ELR (cell line): ENCODE data around the gene CSNK1G1.
A peak's percentile ranks its signal among the peaks of the same experiment; 100 is the strongest.

Experiments used
- DNase-seq: peaks from one replicate; pipeline ENCODE4 v3.0.0-alpha.2; 2015; ENCODE audit warnings: low read depth

CSNK1G1 gene

DNA sequence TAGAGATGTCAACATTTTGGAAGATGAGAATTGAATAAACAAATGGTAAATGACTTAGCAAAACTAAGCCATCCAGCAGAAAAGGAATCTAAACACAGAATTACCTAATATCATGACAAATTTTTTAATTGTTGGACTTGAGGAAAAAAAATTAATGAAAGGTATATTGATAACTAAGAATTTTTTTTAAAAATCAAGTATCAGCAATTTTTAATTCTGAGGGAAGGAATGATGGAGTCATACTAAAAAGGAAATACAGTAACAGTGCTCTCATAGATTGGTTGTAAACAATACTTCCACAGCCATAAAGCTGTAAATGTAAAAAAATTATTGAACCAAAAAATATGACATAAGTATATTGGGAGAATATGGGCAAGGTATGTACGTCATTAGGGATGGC is 68.0 kb downstream of the CSNK1G1 start:
- DNase-seq = no peak

DNA sequence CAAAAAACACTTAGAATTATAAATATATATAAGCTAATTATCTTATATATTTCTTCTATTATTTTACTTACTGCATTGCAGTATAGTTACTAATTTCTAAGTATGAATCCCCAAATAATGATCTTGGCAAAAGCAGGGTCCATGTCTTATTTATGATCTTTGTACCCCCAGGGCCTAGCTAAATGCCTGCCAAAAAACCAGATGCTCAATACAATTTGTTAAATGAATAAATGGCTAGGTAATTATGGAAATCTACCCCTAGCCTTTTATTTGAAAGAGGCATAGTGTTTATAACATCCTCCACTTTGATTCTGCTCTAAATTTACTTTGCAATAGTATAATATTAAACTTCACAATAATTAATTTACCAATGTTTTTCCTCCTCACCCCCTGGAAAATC is 69.5 kb downstream of the CSNK1G1 start:
- no peak for DNase-seq

DNA sequence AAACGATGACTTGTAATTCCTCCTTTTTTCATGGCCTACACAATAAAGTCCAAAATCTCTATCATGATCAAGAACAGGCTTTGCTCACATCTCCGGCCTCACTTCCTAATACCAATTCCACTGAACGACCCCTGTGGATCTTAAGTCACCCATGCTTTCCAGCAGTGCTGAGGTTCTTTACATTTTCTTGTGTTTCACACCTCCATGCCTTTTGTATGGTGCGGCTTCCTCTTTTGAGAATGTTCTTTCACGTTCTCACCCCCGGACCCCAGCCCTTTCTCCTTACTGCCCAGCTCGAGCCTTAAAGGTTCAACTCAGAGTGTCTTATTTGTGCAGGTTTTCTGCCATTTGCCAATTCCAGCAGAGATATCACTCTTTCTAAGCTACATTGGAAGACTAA is 70.1 kb downstream of the CSNK1G1 start:
- no peak for DNase-seq

DNA sequence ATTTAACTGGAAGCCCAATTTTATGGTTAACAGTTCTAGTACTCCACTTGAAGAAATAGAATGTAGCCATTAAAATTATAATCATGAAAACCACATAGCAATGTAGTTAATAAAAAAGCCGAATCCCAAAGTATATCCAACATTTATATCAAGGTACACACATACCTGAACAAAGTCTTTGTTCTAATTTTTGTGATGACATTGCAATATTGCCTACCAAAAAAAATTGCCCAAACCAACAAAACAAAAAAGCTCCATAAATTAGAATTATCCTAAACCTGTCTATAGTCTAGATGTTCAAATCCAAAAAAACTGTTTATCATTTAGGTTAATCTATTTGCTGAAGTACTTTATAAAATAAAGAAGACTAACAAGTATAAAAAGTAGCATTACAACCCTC is 70.8 kb downstream of the CSNK1G1 start:
- no peak for DNase-seq

DNA sequence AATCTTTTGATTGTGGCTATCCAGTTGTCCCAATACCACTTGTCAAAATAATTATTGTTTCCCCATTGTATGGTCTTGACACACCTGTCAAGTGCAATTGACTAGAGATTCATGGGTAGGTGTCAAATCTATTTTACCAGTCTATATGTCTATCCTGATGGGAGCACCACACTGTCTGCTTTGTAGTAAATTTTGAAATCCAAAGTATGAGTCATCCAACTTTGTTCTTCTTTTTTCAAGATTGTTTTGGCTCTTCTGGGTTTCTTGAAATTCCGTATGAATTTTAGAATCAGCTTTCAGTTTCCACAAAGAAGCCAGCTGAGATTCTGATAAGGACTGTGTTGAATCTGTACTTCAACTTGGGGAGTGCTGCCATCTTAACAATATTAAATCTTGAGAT is 71.9 kb downstream of the CSNK1G1 start:
- peak; percentile 48 for DNase-seq

DNA sequence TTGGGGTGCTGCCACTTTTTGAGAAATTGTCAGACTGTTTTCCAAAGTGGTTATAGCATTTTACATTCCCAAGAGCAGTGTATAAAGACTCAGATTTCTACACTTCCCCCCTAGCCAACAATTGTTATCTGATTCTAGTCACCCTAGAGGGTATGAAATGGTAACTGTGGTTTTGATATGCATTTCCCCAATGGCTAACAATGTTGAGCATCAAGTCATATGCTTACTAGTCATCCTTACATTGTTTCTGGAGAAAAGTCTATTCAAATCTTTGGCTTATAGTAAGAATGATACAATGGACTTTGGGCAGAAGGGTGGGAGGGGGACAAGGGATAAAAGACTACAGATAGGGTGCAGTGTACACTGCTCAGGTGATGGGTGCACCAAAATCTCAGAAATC is 73.3 kb downstream of the CSNK1G1 start:
- DNase-seq = peak; percentile 18

DNA sequence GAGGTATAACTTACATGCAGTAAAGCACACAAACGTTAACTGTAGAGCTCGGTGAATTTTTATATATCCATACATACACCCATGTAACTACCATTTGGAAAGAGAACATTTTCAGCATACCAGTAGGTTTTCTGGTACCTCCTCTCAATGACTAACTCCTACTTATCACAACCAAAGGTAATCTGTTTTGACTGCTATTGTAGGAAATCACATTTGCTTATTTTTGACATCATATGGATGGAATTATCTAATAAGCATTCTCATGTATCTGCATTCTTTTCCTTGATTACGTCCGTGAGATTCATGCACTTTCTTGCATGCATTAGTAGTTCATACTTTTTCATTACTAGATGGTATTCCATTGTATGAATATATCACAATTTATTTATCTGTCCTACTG is 76.8 kb downstream of the CSNK1G1 start:
- DNase-seq = no peak

DNA sequence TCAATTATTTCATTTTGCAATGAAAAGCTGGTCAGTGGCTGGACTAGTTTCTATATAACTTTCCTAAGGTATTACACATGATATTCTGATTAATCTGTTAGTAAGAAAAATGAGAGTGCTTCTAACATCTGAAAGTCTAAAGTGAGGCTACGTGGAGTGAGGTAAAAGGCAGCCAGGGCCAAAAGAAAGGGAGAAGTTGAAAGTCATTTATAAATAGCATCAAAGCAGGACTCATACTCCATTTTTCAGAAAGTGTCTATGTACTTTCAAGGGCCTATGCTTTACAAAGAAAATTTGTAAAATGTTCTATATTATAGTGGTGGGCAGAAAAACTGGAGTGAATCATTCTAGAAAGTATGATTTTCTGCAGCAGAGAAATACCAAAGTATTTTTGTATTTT is 80.0 kb downstream of the CSNK1G1 start:
- no peak for DNase-seq

DNA sequence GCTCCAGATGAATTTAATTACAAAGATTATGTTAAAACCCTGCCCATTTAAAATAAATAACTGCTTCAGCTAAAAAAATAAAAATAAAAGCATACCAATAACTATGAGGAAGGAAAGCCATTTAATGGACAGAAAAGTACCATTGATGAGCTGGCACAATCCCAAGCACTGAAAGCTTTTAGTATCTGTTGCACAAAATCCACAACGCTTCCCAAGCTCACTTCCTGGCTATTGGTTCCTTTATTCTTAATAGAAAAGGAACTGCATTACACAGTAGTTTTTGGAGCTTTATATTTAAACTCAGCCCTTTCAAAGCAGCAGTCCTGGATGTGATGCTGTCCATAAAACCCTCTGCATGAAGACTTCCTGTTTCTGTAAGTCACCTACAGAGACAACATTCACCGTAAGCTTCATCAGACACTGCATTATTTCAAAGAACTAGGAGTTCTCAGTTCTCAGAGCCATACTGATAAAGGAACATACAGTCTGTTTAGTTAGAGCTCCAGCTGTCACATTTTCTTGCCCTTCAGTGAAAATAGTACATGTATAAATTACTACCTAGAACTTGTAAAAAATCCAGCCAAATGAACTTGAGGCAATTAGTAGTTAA is 81.5 kb downstream of the CSNK1G1 start:
- no peak for DNase-seq

DNA sequence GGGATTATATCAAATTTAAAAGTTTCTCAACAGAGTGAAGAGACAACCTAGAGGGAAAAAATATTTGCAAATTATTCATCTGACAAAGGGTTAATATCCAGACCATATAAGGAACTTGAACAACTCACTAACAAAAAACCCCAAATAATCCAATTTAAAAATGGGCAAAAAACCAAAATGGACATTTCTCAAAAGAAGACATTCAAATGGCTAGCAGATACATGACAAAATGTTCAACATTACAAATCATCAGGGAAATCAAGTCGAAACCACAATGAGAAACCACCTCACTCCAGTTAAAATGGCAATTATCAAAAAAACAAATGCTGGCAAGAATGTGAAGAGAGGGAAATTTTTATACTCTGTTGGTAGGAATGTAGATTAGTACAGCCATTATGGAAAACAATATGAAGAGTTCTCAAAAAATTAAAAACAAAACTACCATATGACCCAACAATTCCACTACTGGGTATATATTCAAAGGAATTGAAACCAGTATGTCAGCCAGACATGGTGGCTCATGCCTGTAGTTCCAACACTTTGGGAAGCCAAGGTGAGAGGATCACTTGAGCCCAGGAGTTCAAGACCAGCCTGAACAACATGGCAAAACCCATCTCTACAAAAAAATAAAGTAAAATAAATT is 88.5 kb downstream of the CSNK1G1 start:
- DNase-seq = no peak

DNA sequence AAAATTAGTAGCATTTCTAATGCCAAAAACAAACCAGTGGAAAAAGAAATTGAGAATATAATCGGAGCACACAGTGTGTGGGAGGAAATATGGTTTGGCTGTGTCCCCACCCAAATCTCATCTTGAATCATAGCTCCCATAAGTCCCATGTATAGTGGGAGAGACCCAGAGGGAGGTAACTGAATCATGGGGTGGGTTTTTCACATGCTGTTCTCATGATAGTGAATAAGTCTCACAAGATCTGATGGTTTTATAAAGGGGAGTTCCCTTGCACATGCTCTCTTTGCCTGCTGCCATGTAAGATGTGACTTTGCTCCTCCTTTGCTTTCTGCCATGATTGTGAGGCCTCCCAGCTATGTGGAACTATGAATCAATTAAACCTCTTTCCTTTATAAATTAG is 90.8 kb downstream of the CSNK1G1 start:
- peak; percentile 6 for DNase-seq

DNA sequence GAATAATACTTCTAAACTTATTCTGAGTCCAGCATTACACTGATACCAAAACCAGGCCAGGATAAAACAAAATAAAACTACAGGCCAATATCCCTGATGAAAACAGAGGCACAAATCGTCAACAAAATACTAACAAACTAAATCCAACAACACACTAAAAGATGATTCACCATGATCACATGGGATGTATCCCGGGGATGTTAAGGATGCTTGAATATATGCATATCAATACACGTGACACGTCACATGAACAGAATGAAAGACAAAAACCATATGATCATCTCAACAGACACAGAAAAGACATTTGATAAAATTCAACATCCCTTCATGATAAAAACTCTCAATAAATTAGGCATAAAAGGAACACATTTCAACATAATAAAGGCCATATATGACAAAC is 91.5 kb downstream of the CSNK1G1 start:
- DNase-seq = no peak

DNA sequence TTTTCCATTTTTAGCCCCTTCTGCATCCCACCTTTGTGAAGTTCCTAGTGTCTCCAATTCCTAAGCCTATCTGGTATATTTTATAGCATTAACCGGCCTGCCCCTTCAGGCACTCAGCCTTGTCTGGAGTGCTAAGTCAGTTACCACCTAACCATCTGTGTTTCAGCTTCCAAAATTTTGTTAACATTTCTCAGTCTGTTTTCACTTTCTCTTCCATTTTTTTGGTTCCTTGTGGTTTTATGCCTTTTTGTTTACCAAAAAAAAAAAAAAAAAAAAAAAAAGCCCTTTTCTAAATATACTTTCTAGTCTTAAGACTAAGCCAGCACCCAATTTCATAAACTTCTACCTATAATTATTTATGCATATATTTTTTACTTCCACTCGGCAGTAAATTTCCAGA is 92.4 kb downstream of the CSNK1G1 start:
- no peak for DNase-seq

DNA sequence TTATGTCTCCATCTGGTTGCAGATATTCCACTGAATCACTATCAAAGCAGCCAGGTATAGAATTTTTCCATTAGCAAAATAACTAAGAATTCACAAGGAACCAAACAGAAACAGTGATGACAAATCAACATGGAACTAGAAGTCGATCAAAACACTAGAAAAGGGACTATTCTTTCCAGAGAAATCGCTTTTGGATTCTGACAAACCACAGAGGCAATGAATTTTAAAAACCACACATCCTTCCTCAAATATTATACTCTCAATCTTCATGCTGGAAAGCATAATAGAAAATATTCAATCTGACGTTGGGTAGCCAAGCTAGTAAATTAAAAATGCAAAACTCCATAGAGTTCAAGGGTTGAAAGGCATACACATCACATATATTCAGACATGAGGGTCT is 99.9 kb downstream of the CSNK1G1 start:
- no peak for DNase-seq

DNA sequence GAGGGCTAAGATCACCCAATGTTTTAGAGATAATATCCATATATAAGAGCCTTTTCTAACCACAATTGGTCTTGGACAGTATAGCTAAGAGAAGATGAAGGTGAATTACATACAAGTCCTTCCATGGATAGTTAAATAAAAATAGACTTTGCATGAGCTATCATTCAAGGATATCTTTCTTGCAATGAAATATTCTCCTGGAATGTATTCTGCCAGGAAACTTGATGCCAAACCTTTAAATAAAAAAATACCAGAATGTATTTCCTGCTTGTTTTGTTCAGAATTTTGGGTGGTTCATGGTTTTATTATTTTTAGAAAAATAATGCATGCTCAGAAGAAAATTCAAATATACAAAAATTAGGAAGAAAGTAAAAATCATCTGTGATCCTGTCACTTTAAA is 104.3 kb downstream of the CSNK1G1 start:
- DNase-seq = no peak

DNA sequence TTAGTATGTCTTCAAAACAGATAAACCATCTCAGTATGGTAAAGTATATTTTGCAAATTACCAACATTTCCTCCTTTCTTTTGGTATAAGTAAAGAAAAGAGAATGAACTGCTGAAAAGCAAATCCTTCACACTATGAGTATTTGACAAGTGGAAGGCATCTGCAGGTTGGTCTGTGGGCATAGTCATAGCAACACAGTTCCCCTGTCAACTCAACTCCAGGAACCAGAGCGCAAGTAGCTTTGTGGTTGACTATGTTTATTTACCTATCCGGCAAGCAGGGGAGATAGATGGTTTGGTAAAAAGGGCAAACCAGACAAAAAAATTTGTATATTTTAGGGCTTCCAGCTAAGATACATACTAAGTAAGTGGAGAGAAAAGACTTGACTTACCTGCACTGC is 104.9 kb downstream of the CSNK1G1 start:
- DNase-seq = peak; percentile 37

DNA sequence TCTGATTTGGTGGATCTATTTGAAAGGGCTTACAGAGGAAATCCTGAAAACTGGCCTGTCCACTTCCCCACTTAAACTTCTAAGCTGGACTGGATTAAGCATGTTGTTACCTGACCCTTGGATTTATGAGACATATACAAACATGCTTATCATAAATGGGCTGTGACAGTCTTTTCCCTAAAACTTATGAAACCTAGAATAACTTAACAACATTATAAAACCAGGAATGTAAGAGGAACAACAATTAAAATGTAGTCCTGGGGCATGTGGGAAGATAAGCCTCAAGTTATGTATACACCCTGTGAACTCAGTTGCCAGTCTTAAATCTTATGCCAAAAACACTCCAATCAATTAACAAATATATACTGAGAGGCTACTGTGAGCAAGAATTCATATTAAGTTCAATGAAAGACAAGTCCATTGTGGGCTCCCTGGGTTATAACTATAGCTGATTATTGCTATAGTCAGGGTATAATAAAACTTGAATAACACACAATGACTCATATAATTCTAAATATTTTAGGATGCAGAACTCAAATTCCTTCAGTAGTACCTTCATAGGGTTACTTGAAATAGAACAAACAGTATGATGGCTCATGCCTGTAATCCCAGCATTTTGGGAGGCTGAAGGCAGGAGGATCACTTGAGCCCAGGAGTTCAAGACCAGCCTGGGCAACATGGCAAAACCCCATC is 105.9 kb downstream of the CSNK1G1 start:
- peak; percentile 40 for DNase-seq

DNA sequence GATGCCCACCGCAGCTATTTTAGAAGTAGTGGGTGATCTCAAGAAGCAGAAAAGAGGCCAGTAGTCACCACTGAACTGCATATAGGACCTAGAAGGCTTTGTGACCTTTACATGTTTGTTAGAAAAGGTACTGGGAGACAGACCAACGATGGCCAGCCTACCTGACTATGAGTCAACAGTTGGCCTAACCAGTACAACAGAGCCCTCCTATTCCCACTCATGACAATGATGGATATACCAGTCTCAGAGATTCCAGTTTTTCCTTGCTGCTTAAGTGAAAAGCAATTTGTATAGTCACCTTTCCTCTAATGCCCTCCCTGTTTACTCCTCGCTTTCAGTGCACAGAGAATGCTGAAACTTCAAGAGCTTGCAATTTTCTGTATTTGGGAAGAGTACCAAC is 106.6 kb downstream of the CSNK1G1 start:
- no peak for DNase-seq

DNA sequence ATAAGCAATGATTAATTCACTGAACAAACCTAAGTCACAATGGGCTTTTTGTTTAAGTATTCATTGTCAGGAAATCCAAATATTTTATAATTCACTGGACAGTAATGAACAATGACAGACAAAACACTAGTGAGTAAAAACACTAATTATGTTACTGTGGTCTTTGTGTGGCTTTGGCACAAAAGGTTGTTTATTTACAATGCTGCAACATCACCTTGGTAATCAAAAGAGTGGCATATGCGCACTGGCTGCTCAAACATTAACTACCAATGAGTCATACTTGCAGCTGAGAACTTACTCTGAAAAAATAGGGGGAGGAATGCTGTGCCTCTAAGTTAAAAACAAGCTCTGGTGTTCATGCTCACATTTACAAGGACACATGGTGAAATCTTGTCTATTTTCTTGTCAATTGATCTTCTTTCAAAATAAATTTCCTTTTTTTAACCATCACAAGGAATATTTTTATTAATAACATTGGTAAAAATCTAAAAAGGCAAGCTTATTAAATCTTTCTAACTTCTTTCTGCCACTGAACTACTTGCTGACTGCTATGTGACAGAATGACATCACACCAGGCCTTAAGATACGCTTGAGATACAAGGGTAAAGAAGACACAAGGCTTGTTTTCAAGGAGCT is 107.9 kb downstream of the CSNK1G1 start:
- DNase-seq = peak; percentile 91

DNA sequence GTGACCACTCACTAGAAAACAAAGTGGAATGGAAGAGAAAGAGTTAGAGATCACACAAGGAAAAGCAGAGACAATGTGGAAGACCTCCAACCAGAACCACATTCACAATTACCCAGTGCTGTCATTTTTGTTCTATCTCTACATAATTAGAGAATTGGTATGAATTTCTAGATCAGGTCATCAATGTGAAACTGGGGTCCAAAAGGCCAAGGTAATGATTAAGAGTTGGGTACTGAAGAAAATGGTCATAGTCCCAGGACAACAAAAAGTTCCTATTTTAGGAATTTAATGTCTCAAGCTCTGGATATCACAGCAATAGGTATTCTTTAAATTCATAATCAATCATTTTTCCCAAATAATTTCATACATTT is 108.5 kb downstream of the CSNK1G1 start:
- peak; percentile 8 for DNase-seq

DNA sequence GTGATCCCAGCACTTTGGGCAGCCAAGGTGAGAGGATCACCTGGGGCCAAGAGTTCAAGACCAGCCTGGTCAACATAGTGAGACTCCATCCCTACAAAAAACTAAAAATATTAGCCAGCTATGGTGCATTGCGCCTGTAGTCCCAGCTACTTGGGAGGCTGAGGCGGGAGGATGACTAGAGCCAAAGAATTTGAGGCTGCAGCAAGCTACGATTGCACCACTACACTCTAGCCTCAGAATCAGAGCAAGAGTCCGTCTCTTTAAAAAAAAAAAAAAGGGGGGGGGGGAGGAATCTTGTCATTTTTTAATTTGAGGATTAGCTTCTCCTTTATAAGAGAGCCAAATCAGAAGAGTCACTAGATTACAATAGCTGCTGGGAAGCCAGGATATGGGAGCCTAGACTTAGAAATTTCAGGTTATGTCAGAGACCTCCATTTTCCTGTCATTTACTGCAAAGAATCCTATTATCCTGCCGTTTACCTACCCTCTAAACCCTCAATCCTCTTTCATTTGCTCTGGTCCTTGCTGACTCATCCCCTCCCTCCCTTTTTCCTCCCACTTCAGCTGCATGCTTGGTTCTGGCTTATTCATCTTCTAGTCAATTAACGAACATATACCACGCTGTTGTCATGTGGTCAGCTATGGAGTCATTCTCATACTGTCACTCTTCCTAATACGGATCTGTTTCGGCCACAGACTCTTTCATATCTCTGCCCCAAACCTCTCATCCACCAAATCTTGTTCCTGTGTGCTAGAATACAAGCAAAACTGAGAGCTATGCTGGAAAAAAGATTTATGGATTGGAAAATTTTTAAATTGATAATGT is 109.4 kb downstream of the CSNK1G1 start:
- peak; percentile 95 for DNase-seq

DNA sequence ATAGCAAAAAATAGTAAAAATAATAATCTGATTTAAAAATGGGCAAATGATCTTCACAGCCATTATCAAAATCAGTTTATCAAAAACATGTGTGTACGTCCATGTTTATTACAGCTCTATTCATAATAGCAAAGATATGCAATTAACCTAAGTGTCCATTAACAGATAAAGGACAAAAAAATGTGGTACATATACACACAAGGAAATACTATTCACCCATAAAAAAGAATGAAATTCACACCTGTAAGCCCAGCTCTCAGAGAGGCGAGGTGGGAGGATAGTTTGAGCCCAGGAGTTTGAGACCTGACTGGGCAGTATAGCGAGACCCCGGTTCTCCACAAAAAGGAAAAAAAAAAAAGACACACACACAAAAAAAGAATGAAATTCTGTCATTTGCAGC is 110.6 kb downstream of the CSNK1G1 start:
- DNase-seq = no peak
